Measurements from ENCODE around the gene OTOS. TPM values are rescaled to one million over a fixed set of nuclear protein-coding genes. Genes with fewer than 3 reads are reported as not detected.

Gene OTOS
- polyA plus RNA-seq, 12 donors: not detected

DNA sequence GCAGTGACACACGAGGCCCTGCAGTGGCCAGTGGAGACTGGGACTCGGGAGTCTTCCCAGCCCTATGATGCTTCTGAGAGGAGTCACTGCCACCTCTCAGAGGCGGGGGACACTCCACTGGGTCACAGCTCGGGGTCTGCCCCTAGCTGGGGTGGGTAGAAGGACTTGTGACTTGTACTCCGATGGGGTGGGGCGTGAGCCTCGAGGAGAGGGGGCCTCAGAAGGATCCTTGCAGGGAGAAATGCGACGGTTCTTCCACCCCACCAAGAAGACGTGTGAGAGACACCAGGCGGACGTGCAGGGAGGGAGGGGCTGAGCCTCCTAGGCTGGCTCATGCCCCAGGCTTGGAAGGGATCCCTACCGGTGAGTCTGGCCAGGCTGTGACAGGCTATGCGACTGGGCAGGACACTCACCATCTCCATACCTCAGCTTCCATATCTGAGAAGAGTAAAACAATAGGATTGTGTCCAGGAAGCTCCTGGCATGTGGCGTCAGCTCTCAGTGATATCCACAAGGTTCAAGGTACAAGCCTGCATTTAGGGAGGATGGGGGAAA, 11.1 kb upstream of the OTOS start:
- no peak for DNase-seq

GRCh38 chr2:240149943-240150784, 9.7 kb upstream of the OTOS start:
- no peak for DNase-seq

DNA sequence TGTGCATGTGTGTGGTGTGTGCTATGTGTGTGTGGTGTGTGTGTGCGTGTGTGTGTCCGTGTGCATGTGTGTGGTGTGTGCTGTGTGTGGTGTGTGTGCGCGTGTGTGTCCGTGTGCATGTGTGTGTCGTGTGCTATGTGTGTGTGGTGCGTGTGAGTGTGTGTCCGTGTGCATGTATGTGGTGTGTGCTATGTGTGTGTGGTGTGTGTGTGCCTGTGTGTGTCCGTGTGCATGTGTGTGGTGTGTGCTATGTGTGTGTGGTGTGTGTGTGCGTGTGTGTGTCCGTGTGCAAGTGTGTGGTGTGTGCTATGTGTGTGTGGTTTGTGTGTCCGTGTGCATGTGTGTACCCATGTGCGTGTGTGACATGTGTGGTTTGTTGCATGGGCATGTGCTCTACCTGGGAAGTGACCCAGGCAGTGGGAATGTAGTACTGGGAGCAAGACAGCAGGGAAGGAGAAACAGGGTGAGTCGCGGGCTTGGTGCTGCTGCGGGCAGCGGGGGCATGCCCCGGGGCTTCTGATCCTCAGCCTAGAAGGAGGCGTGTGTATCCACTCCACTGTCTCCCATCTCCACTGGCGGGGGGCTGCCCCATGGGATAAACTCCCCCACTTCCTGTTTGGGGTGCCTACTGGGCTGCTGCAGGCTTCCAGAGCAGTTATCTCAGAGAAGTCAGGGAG, 7.6 kb upstream of the OTOS start:
- no peak for DNase-seq

- DNase-seq: no peak
Measured at GRCh38 chr2:240147382-240147781, 6.9 kb upstream of the OTOS start.

DNA sequence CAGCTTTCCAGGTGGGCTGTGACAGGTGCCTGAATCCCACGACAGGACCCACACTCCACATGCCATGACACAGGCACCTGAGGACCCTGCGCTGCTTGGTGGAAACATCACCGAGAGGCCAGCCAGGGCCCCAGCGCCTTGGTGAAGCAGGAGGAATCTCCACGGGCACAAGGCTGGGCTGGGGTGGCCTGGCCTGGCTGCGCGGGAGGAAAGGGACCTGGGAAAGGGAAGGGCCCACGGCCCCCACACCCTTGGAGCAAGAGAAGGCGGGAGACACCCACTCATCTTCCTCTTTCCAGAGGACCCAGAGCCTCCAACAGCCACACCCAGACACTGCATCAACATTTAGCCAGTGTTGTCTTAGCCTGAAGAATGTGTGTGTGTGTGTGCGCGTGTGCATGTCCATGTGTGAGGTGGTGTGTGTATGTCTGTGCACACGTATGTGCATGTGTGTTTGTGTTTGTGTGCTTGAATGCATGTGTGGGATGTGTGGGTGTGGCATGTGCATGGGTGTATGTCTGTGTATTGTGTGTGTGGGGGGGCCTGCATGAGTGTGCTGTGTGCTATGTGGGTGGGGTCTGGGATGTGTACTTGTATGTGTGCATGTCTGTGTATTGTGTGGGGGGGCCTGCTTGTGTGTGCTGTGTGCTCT, 6.3 kb upstream of the OTOS start:
- no peak for DNase-seq

GRCh38 chr2:240146141-240146561, 5.7 kb upstream of the OTOS start:
- no peak for DNase-seq

DNA sequence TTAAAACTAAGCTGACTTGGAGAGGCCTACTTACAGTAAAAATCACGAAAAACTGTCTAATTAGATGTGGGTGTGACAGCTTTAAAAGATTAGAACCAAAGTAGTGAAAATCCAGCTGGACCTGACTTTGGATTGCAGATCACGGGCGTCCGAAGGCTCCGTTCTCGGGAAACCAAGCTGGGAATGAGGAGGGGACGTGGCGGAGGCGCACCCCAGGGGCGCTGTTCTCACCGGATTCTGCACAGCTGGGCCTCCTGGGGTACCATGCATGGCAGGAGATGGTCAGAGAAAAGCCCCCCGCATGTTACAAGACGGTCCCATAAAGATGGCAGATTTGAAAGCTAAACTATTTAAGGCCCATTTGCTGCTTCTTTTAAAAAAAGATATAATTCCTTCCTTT, 5.0 kb upstream of the OTOS start:
- no peak for DNase-seq

- no peak for DNase-seq
Measured at GRCh38 chr2:240144649-240145261, 4.3 kb upstream of the OTOS start.

DNA sequence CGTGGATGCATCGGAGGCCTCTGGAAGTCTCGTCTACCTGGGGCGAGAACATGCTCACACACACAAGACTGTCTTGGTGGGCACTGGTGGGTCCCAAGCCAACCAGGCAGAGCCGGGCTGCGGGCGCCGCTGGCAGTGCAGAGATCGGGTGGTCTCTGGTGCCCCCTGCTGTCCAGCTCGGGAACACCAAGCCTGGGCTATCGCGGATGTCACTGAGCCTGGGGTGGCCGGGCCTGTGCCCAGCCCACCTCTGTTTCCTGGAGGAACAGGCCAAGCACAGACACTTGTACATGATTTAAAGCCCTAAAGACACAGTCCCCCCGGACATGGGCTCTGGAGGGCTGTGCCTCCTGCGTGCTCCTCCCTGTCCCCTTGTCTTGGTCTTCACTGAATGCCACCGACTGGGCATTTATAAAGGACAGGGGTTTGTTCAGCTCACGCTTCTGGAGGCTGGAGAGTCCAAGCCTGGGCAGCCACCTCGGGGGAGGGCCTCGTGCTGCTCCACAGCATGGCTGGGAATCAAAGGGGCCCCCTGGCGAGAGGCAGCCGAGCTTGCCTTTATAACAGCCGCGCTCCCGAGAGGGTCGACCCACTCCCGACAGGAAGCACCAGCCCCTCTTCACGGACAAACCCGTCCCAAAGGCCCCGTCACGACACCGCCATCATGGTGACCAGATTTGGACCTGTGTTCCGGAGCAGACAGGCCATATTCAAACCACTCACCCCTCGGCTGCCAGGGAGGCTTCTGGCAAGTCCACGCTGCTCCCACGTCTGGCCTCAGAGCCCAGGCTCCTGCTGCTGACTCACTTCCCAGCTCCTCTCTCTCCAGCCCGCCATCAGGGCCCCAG, 3.6 kb upstream of the OTOS start:
- peak; percentile 64 for DNase-seq

DNA sequence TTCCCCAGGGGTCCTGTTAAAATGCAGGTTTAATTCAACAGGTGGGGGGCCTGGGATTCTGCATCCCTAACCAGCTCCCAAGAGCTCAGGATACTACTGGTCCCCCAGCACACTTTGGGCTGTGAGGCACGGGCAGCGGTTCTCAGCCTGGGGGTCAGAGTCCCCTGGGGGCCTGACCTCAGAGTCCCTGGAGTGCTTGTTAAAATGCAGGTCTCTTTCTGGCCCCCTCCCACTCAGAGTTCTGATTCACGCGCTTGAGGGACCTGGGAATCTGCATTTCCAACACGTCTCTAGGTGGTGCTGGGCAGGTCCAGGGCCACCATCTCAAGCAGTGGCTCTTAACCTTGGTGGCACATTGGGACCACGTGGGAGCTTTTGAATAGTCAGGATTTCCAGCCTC, 2.8 kb upstream of the OTOS start:
- DNase-seq: no peak

DNA sequence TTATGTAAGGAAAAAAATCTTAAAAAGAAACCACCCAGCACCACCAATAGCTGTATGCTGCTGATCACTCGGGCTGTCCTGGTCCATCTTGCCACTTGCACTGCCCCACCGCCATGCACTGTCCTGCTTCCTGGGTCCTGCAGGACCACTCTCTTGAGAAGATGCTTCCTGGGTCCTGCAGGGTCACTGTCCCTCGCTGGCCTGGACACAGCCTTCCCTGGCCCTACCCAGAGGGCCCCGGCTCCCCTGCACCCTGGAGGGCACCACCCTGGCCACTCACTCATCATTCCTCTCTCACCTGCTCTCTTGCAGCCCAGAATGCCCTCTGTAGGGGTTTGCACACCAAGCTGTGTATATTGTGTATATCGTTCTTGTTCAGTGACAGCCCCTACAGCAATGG, 2.4 kb upstream of the OTOS start:
- no peak for DNase-seq

DNA sequence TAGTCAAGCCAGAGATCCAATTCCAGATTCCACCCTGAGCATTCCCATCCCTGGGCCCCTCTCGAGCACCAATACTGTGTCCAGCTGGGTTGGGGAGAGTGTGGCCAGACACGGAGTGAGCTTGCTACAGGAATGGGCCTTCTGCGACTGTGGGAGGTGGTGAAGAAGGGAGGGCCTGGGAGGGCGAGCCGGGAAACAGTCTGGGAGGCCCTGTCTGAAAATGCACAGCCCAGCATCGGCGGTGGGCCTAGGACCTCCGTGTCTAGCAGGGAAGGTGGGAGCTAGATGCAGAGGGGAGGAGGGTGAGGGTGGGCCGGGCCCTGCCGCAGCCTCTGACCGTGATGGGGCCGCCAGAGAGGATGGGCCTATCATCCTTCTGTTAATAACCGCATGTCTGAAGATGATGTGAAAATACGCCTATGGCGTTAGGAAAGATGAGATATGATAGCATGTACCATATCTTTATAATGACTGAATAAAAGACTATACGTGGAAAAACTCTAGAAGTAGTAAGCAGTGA, 1.9 kb upstream of the OTOS start:
- DNase-seq: no peak

- no peak for DNase-seq
Measured at GRCh38 chr2:240141736-240142135, 1.3 kb upstream of the OTOS start.

GRCh38 chr2:240140920-240141319, 462 bp upstream of the OTOS start:
- DNase-seq: no peak

DNA sequence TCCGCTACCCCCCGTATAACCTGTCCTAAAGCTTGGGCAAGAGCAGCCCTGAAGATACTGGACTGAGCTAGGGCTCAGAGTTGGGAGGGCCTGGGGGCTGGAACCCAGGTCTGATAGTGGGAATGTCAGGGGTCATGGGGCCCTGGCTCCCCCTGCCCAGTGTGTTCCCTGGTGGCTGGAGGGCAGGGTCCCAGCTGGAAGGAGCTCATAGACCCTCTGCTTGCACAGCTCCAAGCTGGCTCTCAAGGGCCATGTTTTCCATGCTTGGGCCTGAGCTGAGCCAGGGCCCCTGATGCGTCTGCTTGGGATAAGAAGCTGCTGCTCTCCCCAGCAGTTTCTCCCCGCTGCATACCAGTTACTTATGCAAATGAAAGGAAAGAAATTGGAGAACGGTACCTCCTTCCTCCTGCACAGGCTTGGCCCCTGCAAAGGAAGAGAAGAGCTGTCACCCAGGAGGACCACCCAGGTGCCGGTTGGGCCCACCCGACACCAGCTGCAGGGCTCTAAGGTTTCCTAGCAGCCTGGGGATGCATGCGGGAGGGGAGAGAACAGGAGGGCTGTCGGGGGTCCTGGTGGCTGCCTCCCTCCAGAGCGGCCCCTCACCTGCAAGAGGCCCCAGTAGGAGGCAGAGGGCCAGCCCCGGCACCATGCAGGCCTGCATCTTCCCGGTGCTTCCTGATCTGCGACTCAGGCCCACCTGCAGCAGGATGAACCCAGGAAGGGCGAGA, 628 bp downstream of the OTOS start:
- DNase-seq: no peak

DNA sequence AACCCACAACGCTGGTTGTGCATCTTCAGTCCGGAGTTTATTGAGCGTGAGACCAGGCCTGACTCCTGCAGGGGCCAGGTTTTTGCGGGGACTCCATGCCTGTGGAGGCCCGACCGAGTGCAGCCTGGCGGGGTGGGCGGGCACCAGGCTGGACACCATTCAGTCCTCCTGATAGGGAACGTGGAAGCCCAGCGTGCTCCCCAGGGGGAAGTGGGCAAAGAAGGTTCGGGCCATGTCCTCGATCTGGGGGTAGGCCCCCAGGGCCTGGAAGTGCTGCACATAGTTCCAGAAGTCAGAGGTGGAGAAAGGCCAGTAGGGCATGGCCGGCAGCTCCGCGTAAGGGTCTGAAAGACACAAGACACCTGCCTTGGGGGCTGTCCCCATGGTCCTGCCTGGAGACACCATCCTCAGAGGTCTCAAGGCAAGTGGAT, 1.4 kb downstream of the OTOS start:
- DNase-seq: no peak

GRCh38 chr2:240138254-240138984, 2.0 kb downstream of the OTOS start:
- DNase-seq: no peak

DNA sequence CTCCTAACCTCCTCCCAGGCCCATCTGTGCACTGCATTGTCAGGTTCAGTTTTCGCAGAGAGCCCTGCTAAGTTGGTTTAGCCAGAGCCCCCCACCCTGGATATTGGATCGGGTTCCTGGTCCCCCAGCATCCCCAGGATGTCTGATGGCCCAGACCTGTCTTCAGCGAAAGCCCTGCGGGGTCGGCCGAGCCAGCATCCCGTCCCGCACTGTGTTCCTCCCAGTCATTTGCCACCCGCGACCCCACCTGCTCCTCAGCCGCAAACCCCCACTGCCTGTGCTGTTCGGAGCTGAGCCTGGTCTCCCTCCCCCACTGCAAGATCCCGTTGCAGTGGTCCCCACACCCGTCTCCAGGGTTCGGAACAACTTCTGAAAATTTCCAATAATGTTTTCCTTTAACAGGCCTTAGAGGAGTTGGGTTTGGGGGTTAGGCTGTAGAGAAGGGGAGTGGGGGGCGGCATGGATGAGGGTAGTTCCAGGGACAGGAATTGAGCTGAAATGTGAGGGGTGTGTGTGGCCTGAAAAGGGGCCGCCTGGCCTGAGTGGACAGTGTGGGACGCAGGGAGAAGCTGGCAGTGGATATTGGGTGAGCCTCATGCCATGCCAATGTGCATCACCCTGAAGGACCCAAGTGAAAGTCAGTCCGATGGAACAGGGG, 2.7 kb downstream of the OTOS start:
- DNase-seq: no peak

Data from muscle of arm (tissue), 12 donors.